Chondrocyte (in vitro differentiated cells): ENCODE results near the gene MAPKAP1. TPM values are rescaled to one million over a fixed set of nuclear protein-coding genes. Genes with fewer than 3 reads are reported as not detected.

Experiments
- DNase-seq: peaks from one replicate; pipeline ENCODE4 v3.0.0; 2021; ENCODE audit warnings: mixed read lengths, low spot score
- H3K27ac Mint-ChIP-seq: one replicate; pipeline ENCODE4 v1.8.0; 2021; ENCODE audit warnings: mild to moderate bottlenecking, moderate library complexity, mixed read lengths; ENCODE audit not compliant: unreplicated experiment
- H3K27me3 Mint-ChIP-seq: 2 replicates; pipeline ENCODE4 v1.8.0; 2021; ENCODE audit warnings: low read depth, mixed read lengths
- H3K36me3 Mint-ChIP-seq: 2 replicates; pipeline ENCODE4 v1.8.0; 2021; ENCODE audit warnings: low read depth, mixed read lengths
- H3K4me1 Mint-ChIP-seq: 2 replicates; pipeline ENCODE4 v1.8.0; 2021; ENCODE audit warnings: low read depth, mild to moderate bottlenecking, mixed read lengths
- H3K4me3 Mint-ChIP-seq: one replicate; pipeline ENCODE4 v1.8.0; 2021; ENCODE audit warnings: mild to moderate bottlenecking, moderate library complexity, mixed read lengths; ENCODE audit not compliant: unreplicated experiment
- H3K9me3 Mint-ChIP-seq: 2 replicates; pipeline ENCODE4 v1.8.0; 2021; ENCODE audit warnings: low read depth, mixed read lengths
- total RNA-seq: library from RNA; stranded (reverse); gene quantifications from 3 replicates; pipeline ENCODE4 v1.2.1, GENCODE V29; 2021
- TF ChIP-seq, protein P1 (sequence below): fragments of 200-600 bp; sonication (generic); IDR thresholded peaks from 2 replicates; pipeline ENCODE4 v1.5.0; 2021; ENCODE audit warnings: antibody characterized with exemption, mild to moderate bottlenecking, moderate library complexity

The MAPKAP1 gene
- total RNA-seq, 1 donor from 2014 or later, result 91.5 TPM

GRCh38 chr9:125479846-125480615, 227.0 kb downstream of the MAPKAP1 start:
- Mint-ChIP-seq H3K27ac (no peak overlapping the region), H3K4me3 (no peak overlapping the region), H3K9me3 (no peaks in the 10 kb centered on the region), H3K36me3 (peaks cover 14% of the 10 kb centered on the region), H3K4me1 (peaks cover 18% of the 10 kb centered on the region), H3K27me3 (no peaks in the 10 kb centered on the region)
- DNase-seq, result no peak
- TF ChIP-seq, protein P1, sequence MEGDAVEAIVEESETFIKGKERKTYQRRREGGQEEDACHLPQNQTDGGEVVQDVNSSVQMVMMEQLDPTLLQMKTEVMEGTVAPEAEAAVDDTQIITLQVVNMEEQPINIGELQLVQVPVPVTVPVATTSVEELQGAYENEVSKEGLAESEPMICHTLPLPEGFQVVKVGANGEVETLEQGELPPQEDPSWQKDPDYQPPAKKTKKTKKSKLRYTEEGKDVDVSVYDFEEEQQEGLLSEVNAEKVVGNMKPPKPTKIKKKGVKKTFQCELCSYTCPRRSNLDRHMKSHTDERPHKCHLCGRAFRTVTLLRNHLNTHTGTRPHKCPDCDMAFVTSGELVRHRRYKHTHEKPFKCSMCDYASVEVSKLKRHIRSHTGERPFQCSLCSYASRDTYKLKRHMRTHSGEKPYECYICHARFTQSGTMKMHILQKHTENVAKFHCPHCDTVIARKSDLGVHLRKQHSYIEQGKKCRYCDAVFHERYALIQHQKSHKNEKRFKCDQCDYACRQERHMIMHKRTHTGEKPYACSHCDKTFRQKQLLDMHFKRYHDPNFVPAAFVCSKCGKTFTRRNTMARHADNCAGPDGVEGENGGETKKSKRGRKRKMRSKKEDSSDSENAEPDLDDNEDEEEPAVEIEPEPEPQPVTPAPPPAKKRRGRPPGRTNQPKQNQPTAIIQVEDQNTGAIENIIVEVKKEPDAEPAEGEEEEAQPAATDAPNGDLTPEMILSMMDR, result no peak

GRCh38 chr9:125477089-125477544, 229.9 kb downstream of the MAPKAP1 start:
- no peak overlapping the region for H3K27ac Mint-ChIP-seq
- peaks cover 12% of the 10 kb centered on the region for H3K36me3 Mint-ChIP-seq
- no peaks in the 10 kb centered on the region for H3K27me3 Mint-ChIP-seq
- H3K4me3 Mint-ChIP-seq, result no peak overlapping the region
- no peak for DNase-seq
- H3K4me1 Mint-ChIP-seq, result peaks cover 30% of the 10 kb centered on the region
- no peaks in the 10 kb centered on the region for H3K9me3 Mint-ChIP-seq
- TF ChIP-seq, protein P1, result no peak

- DNase-seq, result no peak
- no peak overlapping the region for H3K27ac Mint-ChIP-seq
Observed at GRCh38 chr9:125476645-125477044, 230.4 kb downstream of the MAPKAP1 start.

GRCh38 chr9:125475385-125475784, 231.6 kb downstream of the MAPKAP1 start:
- no peaks in the 10 kb centered on the region for H3K27me3 Mint-ChIP-seq
- TF ChIP-seq, protein P1, result no peak
- DNase-seq, result no peak
- H3K27ac Mint-ChIP-seq, result no peak overlapping the region
- peaks cover 14% of the 10 kb centered on the region for H3K36me3 Mint-ChIP-seq
- peaks cover 31% of the 10 kb centered on the region for H3K4me1 Mint-ChIP-seq
- H3K9me3 Mint-ChIP-seq, result no peaks in the 10 kb centered on the region
- no peak overlapping the region for H3K4me3 Mint-ChIP-seq

More at GRCh38 chr9:125476645-125477044, 230.4 kb downstream of the MAPKAP1 start:
- peaks cover 12% of the 10 kb centered on the region for H3K36me3 Mint-ChIP-seq
- H3K4me3 Mint-ChIP-seq, result no peak overlapping the region
- no peaks in the 10 kb centered on the region for H3K27me3 Mint-ChIP-seq
- peaks cover 31% of the 10 kb centered on the region for H3K4me1 Mint-ChIP-seq
- TF ChIP-seq, protein P1, result no peak
- no peaks in the 10 kb centered on the region for H3K9me3 Mint-ChIP-seq

GRCh38 chr9:125472926-125473701, 233.9 kb downstream of the MAPKAP1 start:
- Mint-ChIP-seq H3K4me3 (no peak overlapping the region), H3K4me1 (peaks cover 48% of the 10 kb centered on the region), H3K9me3 (no peaks in the 10 kb centered on the region), H3K27me3 (no peaks in the 10 kb centered on the region), H3K36me3 (peaks cover 9% of the 10 kb centered on the region), H3K27ac (peak overlapping the region; percentile 52)
- DNase-seq, result no peak
- TF ChIP-seq, protein P1, result peak; percentile 50
